K562 (cell line): ENCODE measurements around the gene MYMK. TPM values are rescaled to one million over a fixed set of nuclear protein-coding genes. Genes with fewer than 3 reads are reported as not detected.
A peak's percentile ranks its signal among the peaks of the same experiment; 100 is the strongest.

Experiments used
- BMI1 ChIP-seq: fragments of 150-350 bp; IDR thresholded peaks from 2 replicates; pipeline ENCODE4 v1.6.1; 2014; ENCODE audit warnings: low read length
- DEAF1 ChIP-seq: fragments of 450-650 bp; formaldehyde crosslinking; IDR thresholded peaks from 2 replicates; pipeline ENCODE4 v1.4.0; 2020; ENCODE audit warnings: mild to moderate bottlenecking, moderate library complexity
- DMBX1 ChIP-seq: fragments of 250-450 bp; sonication (Bioruptor Pico); IDR thresholded peaks from 2 replicates; pipeline ENCODE4 v1.8.0; 2022; ENCODE audit warnings: inconsistent platforms, mild to moderate bottlenecking, moderate library complexity, borderline replicate concordance
- E2F6 ChIP-seq, 2 experiments: IDR thresholded peaks; 2 replicates each; pipeline ENCODE4 v1.6.1; 2011; ENCODE audit warnings: borderline replicate concordance in 1 of 2, control low read depth in 1 of 2, low read depth in 1 of 2, low read length in 1 of 2, mild to moderate bottlenecking in 1 of 2, mixed read lengths in 1 of 2, moderate library complexity in 1 of 2; ENCODE audit not compliant: insufficient read depth in 1 of 2, insufficient read length in 1 of 2, poor library complexity in 1 of 2, severe bottlenecking in 1 of 2; ENCODE audit errors: extremely low read depth in 1 of 2
- GTF3C2 ChIP-seq: IDR thresholded peaks from 3 replicates; pipeline ENCODE4 v1.6.1; 2011; ENCODE audit warnings: borderline replicate concordance, mild to moderate bottlenecking, moderate library complexity; ENCODE audit not compliant: insufficient read length; ENCODE audit errors: extremely low read depth
- IFI16 ChIP-seq: fragments of 250-450 bp; sonication (Bioruptor Pico); IDR thresholded peaks from 2 replicates; pipeline ENCODE4 v2.1.2; 2022; ENCODE audit warnings: mild to moderate bottlenecking, inconsistent platforms
- ILF3 ChIP-seq: fragments of 450-650 bp; IDR thresholded peaks from 2 replicates; pipeline ENCODE4 v1.6.1; 2018; ENCODE audit warnings: antibody characterized with exemption, mild to moderate bottlenecking, moderate library complexity, borderline replicate concordance
- JUN ChIP-seq, 2 experiments: sonication (generic) in 1 of 2; formaldehyde crosslinking in 1 of 2; IDR thresholded peaks; 2 replicates each; pipeline versions ENCODE4 v1.6.1 to v1.8.0; 2012 to 2022; ENCODE audit warnings: borderline replicate concordance in 2 of 2, mild to moderate bottlenecking in 2 of 2, improper control_type of control experiment in 1 of 2, low read depth in 1 of 2, low read length in 1 of 2, missing genetic modification reagents in 1 of 2
- L3MBTL2 ChIP-seq: fragments of 450-650 bp; IDR thresholded peaks from 2 replicates; pipeline ENCODE4 v1.6.1; 2016; ENCODE audit warnings: mild to moderate bottlenecking, moderate library complexity
- NFYB ChIP-seq: IDR thresholded peaks from 2 replicates; pipeline ENCODE4 v1.6.1; 2011; ENCODE audit warnings: mild to moderate bottlenecking, moderate library complexity; ENCODE audit not compliant: insufficient read length; ENCODE audit errors: extremely low read depth
- TCF7L2 ChIP-seq: fragments of 150-350 bp; IDR thresholded peaks from 2 replicates; pipeline ENCODE4 v1.6.1; 2016; ENCODE audit warnings: low read depth, mild to moderate bottlenecking, low read length, moderate library complexity
- ZNF224 ChIP-seq: sonication (generic); formaldehyde crosslinking; IDR thresholded peaks from 2 replicates; pipeline ENCODE4 v1.8.0; 2022; ENCODE audit warnings: mild to moderate bottlenecking, missing genetic modification reagents
- ZNF584 ChIP-seq: fragments of 200-800 bp; sonication (Bioruptor generic); IDR thresholded peaks from 2 replicates; pipeline ENCODE4 v1.6.1; 2016; ENCODE audit warnings: low read depth, mild to moderate bottlenecking, missing genetic modification characterization, missing compliant biosample characterization
- ZNF589 ChIP-seq: fragments of 200-800 bp; sonication (Bioruptor generic); IDR thresholded peaks from 2 replicates; pipeline ENCODE4 v1.6.1; 2016; ENCODE audit warnings: low read depth, missing genetic modification characterization, missing compliant biosample characterization
- ZNF717 ChIP-seq: fragments of 250-450 bp; sonication (Bioruptor Pico); IDR thresholded peaks from 2 replicates; pipeline ENCODE4 v1.5.0; 2021
- polyA plus RNA-seq, 8 experiments: library from polyadenylated mRNA; depleted of rRNA in 4 of 8; stranded (reverse) in 5 of 8; unstranded in 3 of 8; fragments of >200 nt; fragmentation: Nextera tagmentation in 2 of 8; fragmentation: Illumina TruSeq in 1 of 8; extraction: Ambion mirVana in 2 of 8; extraction: Trizol in 1 of 8; gene quantifications; 2 replicates each; pipeline versions ENCODE4 v1.2.1 to v1.2.3, GENCODE V29; 2011 to 2014; ENCODE audit warnings: inconsistent platforms in 1 of 8, missing spikeins in 1 of 8
- total RNA-seq, 7 experiments: library from RNA; depleted of rRNA in 6 of 7; stranded (reverse); fragments of >200 nt in 6 of 7; fragmentation: Illumina TruSeq in 2 of 7; extraction: Trizol in 2 of 7; gene quantifications; 2 replicates each; pipeline versions ENCODE4 v1.2.1 to v1.2.3, GENCODE V29; 2011 to 2021; ENCODE audit warnings: low replicate concordance in 1 of 7

Gene MYMK
- total and polyA plus RNA-seq, 9 of the 15 experiments (the other 6 are each of a cell fraction or from before 2014, with no cell fraction given): not detected

GRCh38 chr9:133558191-133559126 is 33.7 kb upstream of the MYMK start (continued):
- TF ChIP-seq GTF3C2 (no peak), JUN (IDR thresholded peaks at IDR 0.05; ENCODE audit: borderline replicate concordance, low read depth, low read length) (peak; percentile 81), JUN (CRISPR knock-in tag; IDR thresholded peaks at IDR 0.05; ENCODE audit: borderline replicate concordance) (no peak), BMI1 (no peak), ILF3 (no peak), E2F6 (IDR thresholded peaks at IDR 0.05; ENCODE audit: borderline replicate concordance in 1 of 2, extremely low read depth in 1 of 2, insufficient read depth in 1 of 2, insufficient read length in 1 of 2, low read depth in 1 of 2, low read length in 1 of 2, poor library complexity in 1 of 2, severe bottlenecking in 1 of 2) (peak in 1 of 2 experiments; percentile 58), DMBX1 (CRISPR knock-in tag) (no peak), ZNF717 (CRISPR knock-in tag) (no peak), ZNF584 (CRISPR knock-in tag) (no peak), L3MBTL2 (peak; percentile 76), TCF7L2 (no peak), NFYB (no peak), ZNF224 (CRISPR knock-in tag) (no peak), DEAF1 (no peak), IFI16 (CRISPR knock-in tag) (no peak), ZNF589 (CRISPR knock-in tag) (0 out of 2 replicates have a peak, but pooled peaks have one; percentile 54)
